ENCODE measurements around the gene SAP130.

- TF ChIP-seq CTCF (IDR thresholded peaks at IDR 0.05) = no peak
- no peak for TF ChIP-seq EP300 (IDR thresholded peaks at IDR 0.05)
Observed at GRCh38 chr2:127943186-127943585, 84.7 kb downstream of the SAP130 start.
